HG02885 (cell line): ENCODE measurements around the gene RER1.
"Not testable (repeated sequence)": the region's sequence is repeated elsewhere in the genome, so short reads cannot be mapped to it uniquely, and the experiment has no call there.

Experiments
- ATAC-seq: cut with Tn5 transposase; IDR thresholded peaks from one replicate; pipeline ENCODE4 v1.9.1; 2021; ENCODE audit warnings: mild to moderate bottlenecking; ENCODE audit not compliant: unreplicated experiment, poor library complexity

RER1 gene

GRCh38 chr1:2439369-2439768, 47.7 kb downstream of the RER1 start:
- no peak for ATAC-seq

- ATAC-seq, result not testable (repeated sequence)
Measured at GRCh38 chr1:2440346-2440745, 48.7 kb downstream of the RER1 start.

- no peak for ATAC-seq
Measured at GRCh38 chr1:2441746-2442145, 50.1 kb downstream of the RER1 start.

DNA sequence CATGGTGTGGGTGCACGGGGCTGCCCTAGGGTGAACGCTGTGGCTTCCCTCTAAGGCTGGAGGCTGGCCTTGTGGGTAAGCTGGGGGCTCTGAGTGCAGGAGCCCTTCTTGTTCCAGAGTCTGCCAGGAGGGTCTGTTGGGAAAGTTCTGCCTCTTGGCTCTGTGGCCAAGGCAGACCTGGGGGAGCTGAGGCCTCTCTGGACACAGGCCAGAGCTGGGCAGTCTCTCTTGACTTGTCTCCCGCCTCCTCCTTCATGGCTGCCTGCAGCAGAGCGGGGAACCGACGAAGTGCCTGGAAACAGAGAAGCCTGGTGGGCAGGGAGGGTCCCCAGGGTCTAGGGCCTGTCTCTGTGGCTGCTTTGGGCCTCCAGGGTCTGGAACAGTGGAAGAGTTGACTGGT, 51.0 kb downstream of the RER1 start:
- ATAC-seq, result no peak

GRCh38 chr1:2443277-2444137, 51.9 kb downstream of the RER1 start:
- ATAC-seq, result no peak

GRCh38 chr1:2444138-2444591, 52.5 kb downstream of the RER1 start:
- ATAC-seq, result no peak

DNA sequence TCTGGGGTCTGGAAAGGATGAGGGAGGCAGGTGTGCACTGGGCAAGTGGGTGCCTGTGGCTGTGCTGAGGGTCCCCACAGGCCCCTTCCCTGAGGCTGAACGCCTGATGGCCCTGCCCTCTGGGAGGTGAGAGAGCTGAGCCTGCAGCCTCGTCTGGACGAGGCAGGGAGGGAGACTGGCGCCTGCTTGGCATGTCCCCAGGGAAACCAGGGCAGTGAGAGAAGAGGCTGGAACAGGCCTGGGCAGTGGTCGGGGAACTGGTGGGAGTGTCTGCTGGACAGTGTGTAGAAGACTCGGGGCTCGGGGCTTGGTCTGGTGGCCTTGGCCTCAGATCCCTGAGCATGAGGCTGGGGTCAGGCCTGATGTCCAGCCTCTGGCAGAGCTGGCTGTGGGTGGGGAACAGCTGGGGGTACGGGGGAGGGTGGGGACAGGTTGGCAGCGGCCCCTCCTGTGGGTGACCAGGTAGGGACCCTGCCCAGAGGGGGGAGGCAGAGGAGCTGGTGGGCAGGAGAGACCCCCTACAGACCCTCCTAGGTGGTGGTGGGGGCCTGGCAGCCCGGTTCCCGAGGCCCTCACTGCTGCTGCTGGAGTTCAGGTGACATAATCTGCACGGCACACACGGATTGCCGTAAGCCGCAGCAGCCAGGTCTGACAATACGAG, 53.7 kb downstream of the RER1 start:
- no peak for ATAC-seq

DNA sequence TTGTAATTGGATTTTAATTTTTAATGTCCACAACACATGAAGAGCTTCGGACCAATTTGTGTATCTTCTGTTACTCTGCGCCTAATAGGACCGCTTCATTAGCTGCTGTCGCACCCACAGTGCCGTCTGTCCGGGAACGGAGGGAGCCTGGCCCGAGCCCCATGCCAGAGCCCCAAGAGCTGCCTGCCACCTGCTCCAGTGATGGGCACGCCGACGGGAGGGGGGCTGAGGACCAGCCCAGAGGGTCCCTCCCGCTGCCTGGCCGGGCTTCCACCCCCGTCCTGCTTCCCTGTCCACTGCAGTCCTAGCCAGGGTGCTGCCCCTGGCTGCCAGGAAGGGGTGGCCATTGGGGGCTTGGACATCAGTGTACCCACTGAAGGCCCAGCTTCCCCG, 54.2 kb downstream of the RER1 start:
- no peak for ATAC-seq

- no peak for ATAC-seq
Measured at GRCh38 chr1:2446394-2446793, 54.8 kb downstream of the RER1 start.

DNA sequence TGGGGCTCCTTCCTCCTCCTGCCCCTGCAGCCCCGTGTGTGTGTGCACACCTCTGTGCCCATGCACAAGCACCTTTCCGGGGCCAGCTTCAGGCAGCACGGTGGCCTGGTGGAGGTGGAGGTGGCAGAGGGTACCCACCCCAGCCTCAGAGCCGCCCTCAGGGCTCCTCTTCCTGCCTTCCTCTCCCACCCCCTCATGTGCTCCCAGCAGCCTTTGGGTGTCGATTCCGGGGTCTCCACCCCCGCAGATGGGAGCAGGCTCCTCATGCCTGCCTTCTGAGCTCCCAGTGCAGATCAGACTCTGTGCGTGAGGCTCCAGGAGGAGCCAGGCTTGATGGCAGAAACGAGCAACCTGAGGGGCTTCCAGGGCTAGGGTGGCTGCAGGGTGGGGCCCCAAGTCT, 55.2 kb downstream of the RER1 start:
- ATAC-seq, result no peak

- ATAC-seq, result no peak
Measured at GRCh38 chr1:2447276-2448097, 55.8 kb downstream of the RER1 start.

DNA sequence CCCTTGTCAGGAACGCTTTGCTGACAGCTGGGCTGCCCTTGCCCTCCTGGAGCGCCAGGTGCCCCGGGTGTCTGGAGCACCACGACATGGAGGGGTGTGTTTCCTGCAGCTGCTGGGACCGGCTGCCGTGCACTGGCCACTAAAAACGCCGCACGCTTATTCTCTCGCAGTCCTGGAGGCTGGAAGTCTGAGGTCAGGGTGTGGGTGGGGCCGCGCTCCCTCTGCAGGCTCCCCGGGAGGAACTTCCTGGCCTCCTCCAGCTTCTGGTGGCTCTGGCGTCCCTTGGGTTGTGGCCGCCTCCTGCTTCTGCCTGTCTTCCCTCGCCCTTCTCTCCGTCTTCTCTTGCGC, 56.4 kb downstream of the RER1 start:
- no peak for ATAC-seq

- ATAC-seq, result no peak
Measured at GRCh38 chr1:2449636-2450454, 58.2 kb downstream of the RER1 start.

- no peak for ATAC-seq
Measured at GRCh38 chr1:2451741-2452140, 60.1 kb downstream of the RER1 start.

DNA sequence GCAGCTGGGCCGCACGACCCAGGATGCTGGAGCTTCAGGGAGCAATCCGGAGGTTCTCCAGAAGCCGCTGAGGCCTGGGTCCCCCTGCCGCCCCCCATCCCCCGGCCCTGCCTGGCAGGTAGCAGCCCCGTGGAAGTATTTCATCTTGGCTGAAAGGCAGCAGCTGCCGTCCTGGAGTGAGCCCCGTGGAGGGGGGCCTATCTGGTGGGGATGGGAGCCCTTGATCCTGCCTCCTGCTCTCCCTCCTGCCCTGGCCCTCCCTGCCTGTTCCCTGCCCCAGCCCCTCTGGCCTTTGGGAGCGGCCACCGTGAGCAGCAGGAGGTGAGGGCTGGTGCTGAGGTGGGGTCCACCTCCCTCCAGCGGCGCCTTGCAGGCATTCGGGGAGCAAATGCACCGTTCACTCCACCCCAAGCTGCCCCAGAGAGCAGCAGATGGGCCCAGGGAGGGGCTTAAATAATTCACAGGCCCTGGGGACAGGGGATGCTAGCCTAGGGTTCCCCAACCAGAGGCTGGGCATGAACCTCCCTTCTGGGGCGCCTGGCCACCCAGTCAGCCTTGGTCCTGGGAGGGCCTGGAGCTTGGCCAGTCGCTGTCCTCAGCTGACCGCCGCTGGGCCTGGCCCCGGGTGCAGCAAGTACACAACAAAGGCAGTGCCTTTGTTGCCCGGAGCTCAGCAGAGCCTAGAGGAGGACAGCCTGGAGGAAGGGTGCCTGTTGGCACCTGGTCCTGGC, 60.7 kb downstream of the RER1 start:
- ATAC-seq, result no peak

DNA sequence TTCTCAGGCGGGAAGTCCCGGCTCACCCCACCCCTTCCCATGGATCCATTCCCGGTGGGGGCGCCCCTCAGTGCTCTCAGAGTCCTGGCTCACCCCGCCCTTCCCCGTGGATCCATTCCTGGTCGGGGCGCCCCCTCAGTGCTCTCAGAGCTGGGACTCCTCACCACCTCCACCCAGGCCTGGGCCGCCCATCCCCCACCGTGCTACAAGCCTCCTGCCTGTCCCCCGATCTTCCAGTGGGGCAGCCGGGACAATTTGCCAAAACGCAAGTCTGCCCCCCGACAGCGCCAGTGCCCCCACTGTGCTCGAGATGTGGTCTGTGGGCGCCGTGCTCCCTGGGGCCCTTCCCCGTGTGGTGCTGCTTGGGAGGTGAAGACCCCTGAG, 61.3 kb downstream of the RER1 start:
- no peak for ATAC-seq

GRCh38 chr1:2454227-2454626, 62.6 kb downstream of the RER1 start:
- no peak for ATAC-seq
